KMS-11 (cell line): Measurements from ENCODE around the gene CNP.

Experiments used
- H2AFZ ChIP-seq: fragments of 200-600 bp; sonication (generic); 2 replicates; pipeline ENCODE4 v1.6.1; 2016; ENCODE audit warnings: antibody characterized with exemption, mixed run types, low read depth
- H3K27ac ChIP-seq: fragments of 200-600 bp; sonication (generic); 2 replicates; pipeline ENCODE4 v1.6.1; 2016; ENCODE audit warnings: mild to moderate bottlenecking, mixed run types
- H3K27me3 ChIP-seq: fragments of 200-600 bp; sonication (generic); 2 replicates; pipeline ENCODE4 v1.6.1; 2017; ENCODE audit warnings: mild to moderate bottlenecking, low read depth, mixed run types, moderate library complexity; ENCODE audit not compliant: insufficient read depth
- H3K36me3 ChIP-seq: fragments of 200-600 bp; sonication (generic); 2 replicates; pipeline ENCODE4 v1.6.1; 2017; ENCODE audit warnings: mild to moderate bottlenecking, mixed run types; ENCODE audit not compliant: insufficient read depth
- H3K4me1 ChIP-seq: fragments of 200-600 bp; sonication (generic); 2 replicates; pipeline ENCODE4 v1.6.1; 2016; ENCODE audit warnings: mild to moderate bottlenecking, low read depth, mixed run types; ENCODE audit not compliant: poor library complexity, severe bottlenecking
- H3K4me2 ChIP-seq: fragments of 200-600 bp; sonication (generic); 2 replicates; pipeline ENCODE4 v1.7.0; 2016; ENCODE audit warnings: mild to moderate bottlenecking, mixed run types
- H3K4me3 ChIP-seq: fragments of 200-600 bp; sonication (generic); IDR thresholded peaks from 2 replicates; pipeline ENCODE4 v1.6.1; 2017; ENCODE audit warnings: low read depth, low read length, mixed read lengths; ENCODE audit not compliant: insufficient read depth
- H3K79me2 ChIP-seq: fragments of 200-600 bp; sonication (generic); 2 replicates; pipeline ENCODE4 v1.6.1; 2016; ENCODE audit warnings: low read depth, mixed run types; ENCODE audit not compliant: insufficient read depth
- H3K9ac ChIP-seq: fragments of 200-600 bp; sonication (generic); 2 replicates; pipeline ENCODE4 v1.6.1; 2016; ENCODE audit warnings: mild to moderate bottlenecking, mixed run types
- H4K20me1 ChIP-seq: fragments of 200-600 bp; sonication (generic); 2 replicates; pipeline ENCODE4 v1.6.1; 2016; ENCODE audit warnings: mild to moderate bottlenecking, mixed run types; ENCODE audit not compliant: insufficient read depth
- TF ChIP-seq, protein P1 (sequence below): fragments of 200-600 bp; sonication (generic); conservative IDR thresholded peaks from 2 replicates; pipeline ENCODE4 v1.6.1; 2017; ENCODE audit warnings: low read depth, mild to moderate bottlenecking, antibody characterized with exemption, low read length, moderate library complexity, mixed read lengths

The CNP gene

DNA sequence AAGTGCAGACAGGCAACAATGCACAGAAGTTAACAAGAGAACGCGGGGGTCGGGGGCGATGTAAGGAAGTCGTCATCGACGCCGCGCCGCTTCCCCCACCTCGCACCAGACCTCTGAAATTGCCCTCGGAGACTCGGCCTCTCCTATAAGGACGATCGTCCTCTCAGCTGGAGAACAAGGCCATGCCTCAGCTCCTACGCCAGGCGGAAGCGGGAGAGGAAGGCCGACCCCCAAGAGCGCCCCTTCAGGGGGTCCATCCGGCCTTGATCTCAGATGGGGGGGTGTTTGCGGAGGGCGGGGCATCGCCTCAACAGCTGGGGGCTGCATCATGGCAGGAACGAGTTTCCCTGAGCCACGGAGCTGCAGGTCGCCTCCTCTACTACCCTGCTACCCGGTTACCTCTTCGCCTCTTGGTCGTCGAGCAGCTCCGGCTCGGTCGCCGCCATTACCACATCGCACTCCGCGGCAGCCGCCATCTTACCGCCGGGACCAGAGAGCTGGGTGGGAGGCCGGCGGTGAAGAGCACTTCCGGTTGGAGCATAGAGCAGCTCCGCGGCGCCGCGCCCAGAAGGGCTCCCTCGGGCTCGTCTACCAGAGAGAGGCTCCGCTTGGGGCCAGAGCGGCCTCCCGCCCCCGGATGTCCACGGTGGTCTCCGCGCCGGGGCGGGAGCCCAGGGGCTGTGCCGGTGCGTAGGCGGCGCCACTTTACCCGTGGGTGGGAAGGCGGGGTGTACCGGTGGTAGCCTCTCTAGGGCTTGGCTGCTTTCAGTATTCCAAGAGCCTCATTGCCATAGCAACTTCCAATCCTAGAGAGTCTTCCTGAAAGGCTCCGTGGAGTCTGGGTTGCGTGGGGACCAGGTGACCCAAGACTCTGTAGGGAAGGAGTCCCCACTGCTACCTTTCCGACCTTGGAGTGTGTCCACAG is 50.6 kb downstream of the CNP start, which contains the start of gene DNAJC7:
Gene DNAJC7, minus strand, starts transcription at position 499 of the 925 bp plus-strand sequence. Its CDS starts 23 bp downstream, at position 476.
- peak within 1 kb of the TSS; percentile 75 for H2AFZ ChIP-seq
- H4K20me1 ChIP-seq = no peaks in the 10 kb centered on the region
- H3K27ac ChIP-seq = peak within 1 kb of the TSS; percentile 68
- peaks cover 48% of the 10 kb centered on the region for H3K4me1 ChIP-seq
- H3K36me3 ChIP-seq = no peaks in the 10 kb centered on the region
- no peaks in the 10 kb centered on the region for H3K27me3 ChIP-seq
- H3K4me2 ChIP-seq = peak within 1 kb of the TSS; percentile 89
- peak within 1 kb of the TSS; percentile 87 for H3K9ac ChIP-seq
- H3K4me3 ChIP-seq = peak within 1 kb of the TSS; percentile 64
- TF ChIP-seq, protein P1, sequence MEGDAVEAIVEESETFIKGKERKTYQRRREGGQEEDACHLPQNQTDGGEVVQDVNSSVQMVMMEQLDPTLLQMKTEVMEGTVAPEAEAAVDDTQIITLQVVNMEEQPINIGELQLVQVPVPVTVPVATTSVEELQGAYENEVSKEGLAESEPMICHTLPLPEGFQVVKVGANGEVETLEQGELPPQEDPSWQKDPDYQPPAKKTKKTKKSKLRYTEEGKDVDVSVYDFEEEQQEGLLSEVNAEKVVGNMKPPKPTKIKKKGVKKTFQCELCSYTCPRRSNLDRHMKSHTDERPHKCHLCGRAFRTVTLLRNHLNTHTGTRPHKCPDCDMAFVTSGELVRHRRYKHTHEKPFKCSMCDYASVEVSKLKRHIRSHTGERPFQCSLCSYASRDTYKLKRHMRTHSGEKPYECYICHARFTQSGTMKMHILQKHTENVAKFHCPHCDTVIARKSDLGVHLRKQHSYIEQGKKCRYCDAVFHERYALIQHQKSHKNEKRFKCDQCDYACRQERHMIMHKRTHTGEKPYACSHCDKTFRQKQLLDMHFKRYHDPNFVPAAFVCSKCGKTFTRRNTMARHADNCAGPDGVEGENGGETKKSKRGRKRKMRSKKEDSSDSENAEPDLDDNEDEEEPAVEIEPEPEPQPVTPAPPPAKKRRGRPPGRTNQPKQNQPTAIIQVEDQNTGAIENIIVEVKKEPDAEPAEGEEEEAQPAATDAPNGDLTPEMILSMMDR = no peak
- peaks cover 64% of the 10 kb centered on the region for H3K79me2 ChIP-seq

DNA sequence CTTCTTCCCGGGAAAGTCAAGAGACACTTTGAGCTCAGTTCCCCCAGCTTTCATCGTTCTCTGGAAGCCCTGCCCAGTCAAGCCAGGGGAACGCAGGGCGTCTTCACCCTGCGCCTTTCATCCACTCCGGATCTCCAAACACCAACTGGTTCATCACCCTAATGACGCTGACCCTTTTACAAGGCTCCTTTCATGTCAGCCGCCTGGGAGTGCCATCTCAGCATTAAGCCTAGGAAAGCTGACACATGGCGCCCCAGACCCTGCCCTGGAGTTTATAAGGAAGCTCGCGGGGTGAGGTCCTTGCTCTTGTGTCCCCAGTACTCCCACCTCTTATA is 51.2 kb downstream of the CNP start:
- H3K27me3 ChIP-seq = no peaks in the 10 kb centered on the region
- H4K20me1 ChIP-seq = no peaks in the 10 kb centered on the region
- H3K4me1 ChIP-seq = peaks cover 48% of the 10 kb centered on the region
- H3K27ac ChIP-seq = peak overlapping the region; percentile 68; the same call in 1 of the 2 replicates
- peak overlapping the region; percentile 89 for H3K4me2 ChIP-seq
- TF ChIP-seq, protein P1 = no peak; the same call in 1 of the 2 replicates
- H3K4me3 ChIP-seq = peak overlapping the region; percentile 64
- peak overlapping the region; percentile 75 for H2AFZ ChIP-seq
- H3K9ac ChIP-seq = peak overlapping the region; percentile 87
- H3K36me3 ChIP-seq = no peaks in the 10 kb centered on the region
- H3K79me2 ChIP-seq = peaks cover 57% of the 10 kb centered on the region

DNA sequence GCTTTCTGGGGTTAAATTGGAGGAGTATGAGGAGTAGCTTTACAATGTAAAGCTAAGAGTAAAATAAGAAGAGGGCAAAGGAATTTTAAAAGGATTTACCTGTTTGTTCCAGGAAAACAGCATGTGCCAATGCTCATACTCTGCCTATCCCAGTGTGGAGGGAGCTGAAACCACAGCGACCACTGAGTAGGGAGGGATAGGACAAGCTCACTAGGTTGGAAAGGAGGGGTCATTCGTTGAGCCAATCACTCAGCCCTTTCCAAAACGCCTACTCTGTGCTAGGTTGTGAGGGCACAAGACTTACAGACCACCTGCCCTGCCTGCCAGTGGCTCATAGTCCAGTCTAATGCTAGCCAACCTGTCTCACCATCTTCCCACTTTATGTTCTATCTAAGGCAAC is 51.7 kb downstream of the CNP start:
- Histone ChIP-seq H3K79me2 (peaks cover 52% of the 10 kb centered on the region), H3K9ac (no peak overlapping the region; the same call in 1 of the 2 replicates), H3K4me3 (no peak overlapping the region), H3K36me3 (no peaks in the 10 kb centered on the region), H3K27ac (no peak overlapping the region), H3K27me3 (no peaks in the 10 kb centered on the region), H3K4me1 (peaks cover 48% of the 10 kb centered on the region), H4K20me1 (no peaks in the 10 kb centered on the region), H2AFZ (peak overlapping the region; percentile 75), H3K4me2 (peak overlapping the region; percentile 89)
- TF ChIP-seq, protein P1 = no peak

DNA sequence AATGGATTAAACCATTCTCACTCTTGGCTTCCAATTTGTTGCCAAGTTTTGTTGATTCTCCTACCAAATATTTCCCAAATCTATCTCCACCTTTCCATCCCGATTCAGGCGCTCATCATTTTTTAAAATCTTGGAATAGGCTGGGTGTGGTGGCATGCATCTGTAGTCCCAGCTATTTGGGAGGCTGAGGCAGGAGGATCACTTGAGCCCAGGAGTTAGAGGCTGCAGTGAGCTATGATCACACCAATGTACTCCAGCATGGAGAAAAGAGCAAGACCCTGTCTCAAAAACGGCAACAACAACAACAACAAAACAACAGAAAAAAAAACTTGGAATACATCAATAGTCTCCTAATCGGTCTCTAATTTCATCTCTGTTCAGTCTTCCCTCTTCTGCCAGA is 52.4 kb downstream of the CNP start:
- peaks cover 46% of the 10 kb centered on the region for H3K79me2 ChIP-seq
- H3K36me3 ChIP-seq = no peaks in the 10 kb centered on the region

More for the DNA sequence above, 52.4 kb downstream of the CNP start:
- TF ChIP-seq, protein P1 = no peak
- peaks cover 47% of the 10 kb centered on the region for H3K4me1 ChIP-seq
- H3K27me3 ChIP-seq = no peaks in the 10 kb centered on the region
- H3K4me2 ChIP-seq = no peak overlapping the region
- no peak overlapping the region for H3K4me3 ChIP-seq
- H4K20me1 ChIP-seq = no peaks in the 10 kb centered on the region
- no peak overlapping the region for H3K27ac ChIP-seq
- H2AFZ ChIP-seq = no peak overlapping the region
- no peak overlapping the region for H3K9ac ChIP-seq
